ENCODE results near the gene RRM2.

DNA sequence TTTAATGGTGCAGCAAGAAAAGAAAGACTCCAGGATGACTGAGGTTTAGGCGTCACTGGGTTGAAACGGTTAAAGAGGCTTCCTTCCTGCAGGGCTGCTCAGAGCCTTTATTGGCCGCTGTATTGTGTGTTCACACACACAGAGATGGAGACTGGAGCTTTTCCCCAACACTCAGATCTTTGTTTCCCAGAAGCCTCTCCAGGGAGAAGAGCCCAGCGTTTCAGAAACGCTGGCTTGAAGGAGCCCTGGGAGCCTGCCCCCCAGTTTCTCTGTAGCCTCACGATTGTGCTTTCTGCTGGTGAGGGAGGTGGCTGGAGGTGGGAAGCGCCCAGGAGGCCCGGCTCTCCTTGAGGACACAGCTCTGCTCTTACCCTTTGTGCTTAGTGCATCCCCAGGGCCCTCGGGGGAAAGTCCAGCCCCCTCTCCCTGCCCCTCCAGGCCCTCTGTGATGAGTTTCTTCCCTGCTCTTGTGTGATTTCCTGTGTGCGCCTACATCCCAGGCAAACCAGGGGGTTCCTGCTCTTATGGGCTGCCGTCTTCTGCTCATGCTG is 37.1 kb downstream of the RRM2 start:
- TF ChIP-seq CTCF (IDR thresholded peaks at IDR 0.05; ENCODE audit: low read length) (no peak), EZH2 (optimal IDR thresholded peaks at IDR 0.05; ENCODE audit: low read depth, low read length) (no peak)

Measured in MM.1S (cell line).